HepG2 (cell line): Measurements from ENCODE around the gene TMCO2. TPM values are rescaled to one million over a fixed set of nuclear protein-coding genes. Genes with fewer than 3 reads are reported as not detected.

Source experiments
- BORCS8-MEF2B ChIP-seq: sonication (generic); formaldehyde crosslinking; IDR thresholded peaks from 2 replicates; pipeline ENCODE4 v1.8.0; 2022; ENCODE audit warnings: mild to moderate bottlenecking, missing genetic modification reagents
- ESRRA ChIP-seq: sonication (generic); formaldehyde crosslinking; IDR thresholded peaks from 2 replicates; pipeline ENCODE4 v1.5.1; 2020; ENCODE audit warnings: mild to moderate bottlenecking, low read depth, missing genetic modification reagents
- ETV5 ChIP-seq: IDR thresholded peaks from 2 replicates; pipeline ENCODE4 v1.6.1; 2018; ENCODE audit warnings: missing biosample characterization, missing genetic modification reagents, inconsistent platforms, borderline replicate concordance
- JUN ChIP-seq: sonication (generic); formaldehyde crosslinking; IDR thresholded peaks from 2 replicates; pipeline ENCODE4 v1.4.0; 2020; ENCODE audit warnings: mild to moderate bottlenecking, missing genetic modification reagents
- KDM3A ChIP-seq: IDR thresholded peaks from 2 replicates; pipeline ENCODE4 v1.6.1; 2018; ENCODE audit warnings: low read depth, missing compliant biosample characterization
- NFKBIZ ChIP-seq: IDR thresholded peaks from 2 replicates; pipeline ENCODE4 v1.6.1; 2018; ENCODE audit warnings: missing genetic modification reagents, missing compliant biosample characterization
- NR2F6 ChIP-seq, 2 experiments: IDR thresholded peaks; 2 replicates each; pipeline ENCODE4 v1.6.1; 2016; ENCODE audit warnings: antibody characterized with exemption in 1 of 2, mild to moderate bottlenecking in 1 of 2
- PHF21A ChIP-seq: sonication (generic); formaldehyde crosslinking; IDR thresholded peaks from 2 replicates; pipeline ENCODE4 v1.5.0; 2020; ENCODE audit warnings: mild to moderate bottlenecking, missing genetic modification reagents
- TFDP2 ChIP-seq: sonication (generic); formaldehyde crosslinking; IDR thresholded peaks from 2 replicates; pipeline ENCODE4 v1.4.0; 2020; ENCODE audit warnings: missing genetic modification reagents
- THAP9 ChIP-seq: sonication (generic); formaldehyde crosslinking; IDR thresholded peaks from 2 replicates; pipeline ENCODE4; 2020; ENCODE audit warnings: missing genetic modification reagents, mild to moderate bottlenecking, borderline replicate concordance
- TRAFD1 ChIP-seq: sonication (generic); formaldehyde crosslinking; IDR thresholded peaks from 2 replicates; pipeline ENCODE4 v1.5.1; 2020; ENCODE audit warnings: missing genetic modification reagents, mild to moderate bottlenecking, borderline replicate concordance
- ZFP36 ChIP-seq: fragments of 150-350 bp; IDR thresholded peaks from 2 replicates; pipeline ENCODE4 v1.6.1; 2018; ENCODE audit warnings: borderline replicate concordance, low read length, low read depth; ENCODE audit not compliant: partially characterized antibody
- ZGPAT ChIP-seq: IDR thresholded peaks from 2 replicates; pipeline ENCODE4 v1.6.1; 2016; ENCODE audit warnings: mild to moderate bottlenecking
- ZKSCAN8 ChIP-seq: IDR thresholded peaks from 2 replicates; pipeline ENCODE4 v1.6.1; 2016; ENCODE audit warnings: borderline replicate concordance, missing genetic modification reagents, missing compliant biosample characterization
- ZMAT5 ChIP-seq: sonication (generic); formaldehyde crosslinking; IDR thresholded peaks from 2 replicates; pipeline ENCODE4 v1.5.0; 2020; ENCODE audit warnings: mild to moderate bottlenecking, low read depth, missing genetic modification reagents, borderline replicate concordance
- ZNF160 ChIP-seq: sonication (generic); formaldehyde crosslinking; IDR thresholded peaks from 2 replicates; pipeline ENCODE4 v1.8.0; 2022; ENCODE audit warnings: mild to moderate bottlenecking, inconsistent platforms, missing genetic modification reagents
- ZNF432 ChIP-seq: sonication (generic); formaldehyde crosslinking; IDR thresholded peaks from 2 replicates; pipeline ENCODE4 v1.5.0; 2020; ENCODE audit warnings: missing genetic modification reagents, mild to moderate bottlenecking, borderline replicate concordance
- ZNF510 ChIP-seq: sonication (generic); formaldehyde crosslinking; IDR thresholded peaks from 2 replicates; pipeline ENCODE4 v1.4.0; 2020; ENCODE audit warnings: low read depth, mild to moderate bottlenecking, missing genetic modification reagents
- ZNF552 ChIP-seq: sonication (generic); formaldehyde crosslinking; IDR thresholded peaks from 2 replicates; pipeline ENCODE4 v1.9.0; 2022; ENCODE audit warnings: missing genetic modification reagents, mild to moderate bottlenecking, borderline replicate concordance
- ZNF580 ChIP-seq: IDR thresholded peaks from 2 replicates; pipeline ENCODE4 v1.6.1; 2016; ENCODE audit warnings: low read depth, borderline replicate concordance
- polyA plus RNA-seq, 8 experiments: library from polyadenylated mRNA; depleted of rRNA in 3 of 8; stranded (reverse) in 7 of 8; unstranded in 1 of 8; fragments of >200 nt; fragmentation: Illumina TruSeq in 4 of 8; extraction: Trizol in 4 of 8; gene quantifications; 2 replicates each; pipeline versions ENCODE4 v1.2.1 to v1.2.3, GENCODE V29; 2011 to 2016; ENCODE audit warnings: low read depth in 4 of 8, missing spikeins in 1 of 8, mixed read lengths in 1 of 8; ENCODE audit not compliant: insufficient read depth in 1 of 8
- total RNA-seq, 5 experiments: library from RNA; depleted of rRNA; stranded (reverse); fragments of >200 nt; fragmentation: Illumina TruSeq; extraction: Trizol; gene quantifications; 2 replicates each; pipeline ENCODE4 v1.2.3, GENCODE V29; 2016; ENCODE audit warnings: low read depth in 1 of 5

Gene TMCO2
- total and polyA plus RNA-seq, 2 of the 13 experiments (the other 11 are each of a cell fraction or from before 2014, with no cell fraction given), result not detected

GRCh38 chr1:40257688-40258444 is 10.1 kb downstream of the TMCO2 start, which contains the start of gene ZMPSTE24 (continued):
- peak; percentile 57 for TF ChIP-seq ZNF160 (CRISPR knock-in tag)
- TF ChIP-seq PHF21A (CRISPR knock-in tag), result peak; percentile 87
- peak; percentile 72; the same call in 1 of the 2 replicates for TF ChIP-seq JUN (CRISPR knock-in tag)
- peak; percentile 72; the same call in 1 of the 2 replicates for TF ChIP-seq TFDP2 (CRISPR knock-in tag)
- TF ChIP-seq ZGPAT (CRISPR knock-in tag), result peak; percentile 95
- no peak for TF ChIP-seq ZFP36
- peak; percentile 100 for TF ChIP-seq THAP9 (CRISPR knock-in tag)
- peak; percentile 85; the same call in 1 of the 2 replicates for TF ChIP-seq ESRRA (CRISPR knock-in tag)
- peak; percentile 70; the same call in 1 of the 2 replicates for TF ChIP-seq BORCS8-MEF2B
- TF ChIP-seq KDM3A (CRISPR knock-in tag), result peak; percentile 97
- peak; percentile 34; the same call in 1 of the 2 replicates for TF ChIP-seq NFKBIZ (CRISPR knock-in tag)
- TF ChIP-seq ZNF510 (CRISPR knock-in tag), result peak; percentile 58; the same call in 1 of the 2 replicates
- peak; percentile 85; the same call in 1 of the 2 replicates for TF ChIP-seq ZKSCAN8
- peak; percentile 75 for TF ChIP-seq ETV5 (CRISPR knock-in tag)
- TF ChIP-seq ZNF432 (CRISPR knock-in tag), result no peak
- TF ChIP-seq TRAFD1, result 0 out of 2 replicates have a peak, but pooled peaks have one; percentile 73
- peak; percentile 78 for TF ChIP-seq ZNF552 (CRISPR knock-in tag)
- TF ChIP-seq NR2F6 (IDR thresholded peaks at IDR 0.05), result no peak
- TF ChIP-seq NR2F6 (CRISPR knock-in tag; IDR thresholded peaks at IDR 0.05), result peak; percentile 65; the same call in 1 of the 2 replicates
- peak; percentile 90; the same call in 1 of the 2 replicates for TF ChIP-seq ZNF580 (CRISPR knock-in tag)
- 0 out of 2 replicates have a peak, but pooled peaks have one; percentile 42 for TF ChIP-seq ZMAT5 (CRISPR knock-in tag)
